H1 (cell line): Measurements from ENCODE around the gene KCNB1. TPM values are rescaled to one million over a fixed set of nuclear protein-coding genes. Genes with fewer than 3 reads are reported as not detected.

ENCODE experiments used
- CTCF ChIA-PET: fragments of 300-600 bp; sonication (Branson Sonifier 250); formaldehyde crosslinking; loops from one replicate; lab custom pipeline; 2021; ENCODE audit not compliant: partially characterized antibody; lab: Charles Lee
- POLR2A ChIA-PET: fragments of 300-600 bp; sonication (Branson Sonifier 250); formaldehyde crosslinking; loops from one replicate; lab custom pipeline; 2021; ENCODE audit warnings: inconsistent platforms; ENCODE audit not compliant: partially characterized antibody; lab: Charles Lee
- DNase-seq, 2 experiments: peaks; one replicate each; pipeline versions ENCODE4 v3.0.0 to v3.0.0-alpha.2; 2010 to 2022; ENCODE audit warnings: low spot score in 2 of 2, low read depth in 1 of 2, mixed read lengths in 1 of 2
- FAIRE-seq: peaks from 2 replicates; lab custom pipeline; 2011; peaks lifted over from hg19 to GRCh38; lab: Jason Lieb, UNC
- H2AFZ ChIP-seq: 2 replicates; pipeline ENCODE4 v1.8.1; 2012; ENCODE audit warnings: low read length, inconsistent platforms
- H2AK5ac ChIP-seq: 2 replicates; pipeline ENCODE4 v1.6.1; 2013; ENCODE audit warnings: low read depth, low read length
- H2BK120ac ChIP-seq: replicated peaks from 2 replicates; pipeline ENCODE3; 2013; ENCODE audit warnings: low read depth, low read length, inconsistent platforms
- H2BK12ac ChIP-seq: 2 replicates; pipeline ENCODE4 v1.6.1; 2013; ENCODE audit warnings: low read depth, low read length
- H2BK15ac ChIP-seq: 2 replicates; pipeline ENCODE4 v1.6.1; 2013; ENCODE audit warnings: low read length
- H2BK20ac ChIP-seq: 2 replicates; pipeline ENCODE4 v1.6.1; 2013; ENCODE audit warnings: low read length
- H2BK5ac ChIP-seq: 2 replicates; pipeline ENCODE4 v1.6.1; 2013; ENCODE audit warnings: low read depth, low read length
- H3K14ac ChIP-seq: 2 replicates; pipeline ENCODE4 v1.6.1; 2013; ENCODE audit warnings: inconsistent platforms; ENCODE audit not compliant: insufficient read length
- H3K18ac ChIP-seq: 2 replicates; pipeline ENCODE4 v1.6.1; 2013; ENCODE audit warnings: low read length; ENCODE audit errors: extremely low read depth
- H3K23ac ChIP-seq: 2 replicates; pipeline ENCODE4 v1.6.1; 2013; ENCODE audit warnings: inconsistent platforms; ENCODE audit not compliant: insufficient read length
- H3K23me2 ChIP-seq: 2 replicates; pipeline ENCODE4 v1.6.1; 2013; ENCODE audit warnings: low read depth, low read length
- H3K27ac ChIP-seq: 2 replicates; pipeline ENCODE4 v1.6.1; 2011; ENCODE audit warnings: low read depth, low read length, inconsistent platforms
- H3K27me3 ChIP-seq, 4 experiments: replicated peaks in 1 of 4; 1 replicate in 1 of 4; 2 replicates in 3 of 4; pipeline versions ENCODE4 v1.6.1 to v1.8.1; 2011 to 2013; ENCODE audit warnings: low read length in 3 of 4, mild to moderate bottlenecking in 3 of 4, inconsistent platforms in 2 of 4, mixed read lengths in 2 of 4, moderate library complexity in 1 of 4; ENCODE audit not compliant: control insufficient read depth in 3 of 4, insufficient read depth in 3 of 4; ENCODE audit errors: extremely low read depth in 1 of 4
- H3K36me3 ChIP-seq, 4 experiments: 2 replicates each; pipeline versions ENCODE4 v1.6.1 to v1.8.1; 2011 to 2013; ENCODE audit warnings: mild to moderate bottlenecking in 4 of 4, low read length in 3 of 4, moderate library complexity in 2 of 4, control low read depth in 1 of 4, inconsistent platforms in 1 of 4; ENCODE audit not compliant: insufficient read depth in 4 of 4, control insufficient read depth in 2 of 4
- H3K4ac ChIP-seq: replicated peaks from 2 replicates; pipeline ENCODE3; 2013; ENCODE audit warnings: low read length, low read depth, mixed read lengths, inconsistent platforms; ENCODE audit not compliant: insufficient read length
- H3K4me1 ChIP-seq, 4 experiments: replicated peaks in 1 of 4; 1 replicate in 1 of 4; 2 replicates in 3 of 4; pipeline versions ENCODE4 v1.6.1 to v1.8.1; 2011 to 2013; ENCODE audit warnings: low read length in 3 of 4, inconsistent platforms in 2 of 4, mixed read lengths in 1 of 4; ENCODE audit not compliant: insufficient read depth in 4 of 4, control insufficient read depth in 3 of 4
- H3K4me2 ChIP-seq, 2 experiments: 2 replicates each; pipeline versions ENCODE4 v1.6.1 to v1.8.1; 2011 to 2013; ENCODE audit warnings: low read depth in 2 of 2, low read length in 2 of 2, control low read depth in 1 of 2, inconsistent platforms in 1 of 2, mild to moderate bottlenecking in 1 of 2; ENCODE audit not compliant: insufficient read depth in 1 of 2
- H3K4me3 ChIP-seq, 4 experiments: fragments of 200-600, 300-600 bp in 1 of 4; sonication (generic), shearing (Covaris generic), sonication (Bioruptor Twin) in 1 of 4; 2 replicates each; pipeline versions ENCODE4 v1.5.1 to v1.8.1; 2011 to 2016; ENCODE audit warnings: low read length in 4 of 4, low read depth in 3 of 4, control low read depth in 2 of 4, inconsistent platforms in 2 of 4, mild to moderate bottlenecking in 2 of 4, mixed read lengths in 1 of 4, moderate library complexity in 1 of 4; ENCODE audit not compliant: insufficient read depth in 2 of 4; ENCODE audit errors: extremely low read depth in 1 of 4
- H3K56ac ChIP-seq: replicated peaks from 2 replicates; pipeline ENCODE3; 2013; ENCODE audit warnings: low read depth, mild to moderate bottlenecking, mixed read lengths, low read length, inconsistent platforms; ENCODE audit not compliant: insufficient read length
- H3K79me1 ChIP-seq: 2 replicates; pipeline ENCODE4 v1.6.1; 2013; ENCODE audit warnings: low read depth, low read length, control low read depth
- H3K79me2 ChIP-seq, 2 experiments: 2 replicates each; pipeline versions ENCODE4 v1.6.1 to v1.8.1; 2012 to 2013; ENCODE audit warnings: low read length in 2 of 2, mild to moderate bottlenecking in 2 of 2, inconsistent platforms in 1 of 2; ENCODE audit not compliant: insufficient read depth in 2 of 2, control insufficient read depth in 1 of 2
- H3K9ac ChIP-seq, 4 experiments: replicated peaks in 1 of 4; 1 replicate in 1 of 4; 2 replicates in 3 of 4; pipeline versions ENCODE4 v1.6.1 to v1.8.1; 2011 to 2013; ENCODE audit warnings: low read depth in 3 of 4, low read length in 3 of 4, control low read depth in 2 of 4, mild to moderate bottlenecking in 2 of 4, moderate library complexity in 2 of 4, inconsistent platforms in 1 of 4; ENCODE audit errors: extremely low read depth in 1 of 4
- H3K9me3 ChIP-seq, 2 experiments: 2 replicates each; pipeline versions ENCODE4 v1.6.1 to v1.8.1; 2012 to 2013; ENCODE audit warnings: mild to moderate bottlenecking in 2 of 2, moderate library complexity in 2 of 2, control low read depth in 1 of 2, inconsistent platforms in 1 of 2, low read depth in 1 of 2, low read length in 1 of 2, mixed read lengths in 1 of 2; ENCODE audit not compliant: insufficient read depth in 2 of 2
- H4K20me1 ChIP-seq, 2 experiments: replicated peaks in 1 of 2; 2 replicates each; pipeline versions ENCODE3 to v1.8.1; 2011 to 2013; ENCODE audit warnings: inconsistent platforms in 2 of 2, low read length in 2 of 2, mild to moderate bottlenecking in 1 of 2; ENCODE audit not compliant: insufficient read depth in 2 of 2, control insufficient read depth in 1 of 2
- H4K5ac ChIP-seq: 2 replicates; pipeline ENCODE4 v1.6.1; 2013; ENCODE audit warnings: low read length, low read depth, mixed read lengths, inconsistent platforms; ENCODE audit not compliant: insufficient read length
- H4K8ac ChIP-seq: 2 replicates; pipeline ENCODE4 v1.8.0; 2013; ENCODE audit warnings: mild to moderate bottlenecking, moderate library complexity, low read length, inconsistent platforms; ENCODE audit not compliant: insufficient read depth; ENCODE audit errors: extremely low read depth
- H4K91ac ChIP-seq: replicated peaks from 2 replicates; pipeline ENCODE3; 2013; ENCODE audit warnings: low read length, mixed read lengths, inconsistent platforms; ENCODE audit not compliant: insufficient read length
- ASH2L ChIP-seq: fragments of 200-600, 300-600 bp; sonication (generic); IDR thresholded peaks from one replicate; pipeline ENCODE4 v1.7.1; 2017; ENCODE audit warnings: low read length
- CBX5 ChIP-seq: fragments of 300-800, 300-1000 bp; sonication (generic); IDR thresholded peaks from 2 replicates; pipeline ENCODE4 v1.7.1; 2016; ENCODE audit warnings: antibody characterized with exemption, low read length, low read depth
- EGR1 ChIP-seq: IDR thresholded peaks from 2 replicates; pipeline ENCODE4 v1.6.1; 2011; ENCODE audit warnings: low read depth, low read length, borderline replicate concordance
- EZH2 ChIP-seq: fragments of 200-600 bp; sonication (generic); IDR thresholded peaks from 2 replicates; pipeline ENCODE4 v1.7.1; 2012; ENCODE audit warnings: low read depth, mild to moderate bottlenecking, moderate library complexity, low read length, inconsistent platforms; ENCODE audit not compliant: severe bottlenecking
- FOSL1 ChIP-seq: IDR thresholded peaks from 2 replicates; pipeline ENCODE4 v1.6.1; 2011; ENCODE audit warnings: mild to moderate bottlenecking, low read depth, low read length, moderate library complexity; ENCODE audit not compliant: insufficient read depth
- KDM1A ChIP-seq: fragments of 200-600, 300-600 bp; sonication (generic); IDR thresholded peaks from 2 replicates; pipeline ENCODE4 v1.7.1; 2016; ENCODE audit warnings: mild to moderate bottlenecking, low read length, borderline replicate concordance
- KDM5A ChIP-seq: fragments of 200-600 bp; IDR thresholded peaks from 2 replicates; pipeline ENCODE4 v1.7.1; 2012; ENCODE audit warnings: mild to moderate bottlenecking, low read length, inconsistent platforms, mixed read lengths
- MAFK ChIP-seq: IDR thresholded peaks from 2 replicates; pipeline ENCODE4 v1.6.1; 2012; ENCODE audit warnings: low read depth, mild to moderate bottlenecking, improper control_type of control experiment, low read length
- NRF1 ChIP-seq: IDR thresholded peaks from 2 replicates; pipeline ENCODE4 v1.6.1; 2011; ENCODE audit warnings: mild to moderate bottlenecking, low read depth, low read length, improper control_type of control experiment
- POLR2A ChIP-seq, 2 experiments: IDR thresholded peaks; 1 replicate in 1 of 2; 2 replicates in 1 of 2; pipeline ENCODE4 v1.6.1; 2011; ENCODE audit warnings: low read depth in 2 of 2, low read length in 2 of 2, mild to moderate bottlenecking in 2 of 2; ENCODE audit errors: control extremely low read depth in 1 of 2
- POU5F1 ChIP-seq: IDR thresholded peaks from 2 replicates; pipeline ENCODE4 v1.6.1; 2011; ENCODE audit warnings: low read depth, mild to moderate bottlenecking, low read length, moderate library complexity
- SIN3A ChIP-seq, 2 experiments: IDR thresholded peaks in 1 of 2; conservative IDR thresholded peaks in 1 of 2; 2 replicates each; pipeline ENCODE4 v1.6.1; 2011 to 2012; ENCODE audit warnings: low read length in 2 of 2, improper control_type of control experiment in 1 of 2, low read depth in 1 of 2, mild to moderate bottlenecking in 1 of 2
- WGBS, 2 experiments: shearing (Covaris generic) in 1 of 2; methylation state at CpG; one replicate each; pipeline versions ENCODE4 v1.1.6 to v1.1.7; 2013 to 2015; ENCODE audit warnings: low lambda C conversion rate in 2 of 2, mixed read lengths in 2 of 2, inconsistent platforms in 1 of 2, low coverage in 1 of 2, missing lambda C conversion rate in 1 of 2; ENCODE audit not compliant: insufficient replicate concordance in 2 of 2, insufficient coverage in 1 of 2, insufficient read length in 1 of 2; ENCODE audit errors: extremely low coverage in 1 of 2, missing lambda C conversion rate in 1 of 2; 5-methylcytosine and 5-hydroxymethylcytosine counted together
- polyA plus RNA-seq, 7 experiments: library from polyadenylated mRNA; depleted of rRNA in 3 of 7; stranded (reverse) in 5 of 7; unstranded in 2 of 7; fragments of >200 nt in 5 of 7; fragments of 200-250 nt in 2 of 7; gene quantifications; 1 replicate in 5 of 7; 2 replicates in 1 of 7; 4 replicates in 1 of 7; pipeline versions ENCODE4 v1.2.1 to v1.2.3, GENCODE V29; 2011 to 2013; ENCODE audit warnings: missing spikeins in 2 of 7, mixed read lengths in 2 of 7
- total RNA-seq: library from RNA; stranded (reverse); fragmentation: NEBNext Ultra II Directional; extraction: Animal tissue kit (Norgen Biotek cat#: 25700); gene quantifications from 2 replicates; pipeline ENCODE4 v1.2.1, GENCODE V29; 2021
- TF ChIP-seq, protein P1 (sequence below): IDR thresholded peaks from 2 replicates; pipeline ENCODE4 v1.6.1; 2012; ENCODE audit warnings: low read length, inconsistent platforms

The KCNB1 gene
- total and polyA plus RNA-seq, 2 of the 8 experiments (the other 6 are each of a cell fraction or from before 2014, with no cell fraction given), result 0.58 to 0.67 TPM

DNA sequence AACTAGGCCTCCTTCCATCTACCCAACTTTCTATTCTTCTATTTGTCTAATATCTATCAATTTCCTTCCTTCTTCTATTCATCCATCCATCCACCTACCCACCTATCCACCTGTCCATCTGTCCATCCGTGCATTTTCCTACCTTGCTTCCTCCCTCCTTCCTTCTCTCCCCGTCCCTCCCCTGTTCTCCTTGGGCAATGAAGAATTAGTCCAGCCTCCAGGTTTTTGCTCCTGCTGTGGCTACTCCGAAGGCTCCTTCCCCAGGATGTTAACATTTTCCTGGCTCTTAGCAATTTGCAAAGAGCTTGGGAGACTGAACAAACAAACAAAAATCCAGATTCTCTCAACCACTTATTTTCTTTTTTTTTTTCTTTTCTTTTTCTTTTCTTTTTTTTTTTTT, 81.6 kb downstream of the KCNB1 start:
- no peak overlapping the region for H2AK5ac ChIP-seq
- H3K36me3 ChIP-seq, result no peaks in the 10 kb centered on the region
- H3K27me3 ChIP-seq, result no peaks in the 10 kb centered on the region; a peak in 1 of 7 replicates
- H2AFZ ChIP-seq, result no peak overlapping the region
- no peak overlapping the region for H3K56ac ChIP-seq
- H2BK15ac ChIP-seq, result no peak overlapping the region
- H3K23me2 ChIP-seq, result no peaks in the 10 kb centered on the region
- no peak overlapping the region for H2BK12ac ChIP-seq
- WGBS, 2 experiments, result 74% methylated on average over 3 of the region's 3 CpGs; no CpG with 5 or more reads in 1 of the 2 experiments
- no peaks in the 10 kb centered on the region for H3K79me1 ChIP-seq
- H3K79me2 ChIP-seq, result no peaks in the 10 kb centered on the region
- TF ChIP-seq EGR1, result no peak
- no peak for TF ChIP-seq POU5F1
- TF ChIP-seq ASH2L, result no peak
- TF ChIP-seq KDM1A, result no peak
- no peak for TF ChIP-seq MAFK
- TF ChIP-seq SIN3A (conservative IDR thresholded peaks at IDR 0.05 in 1 of 2, IDR thresholded peaks at IDR 0.05 in 1 of 2; ENCODE audit: low read depth in 1 of 2, low read length in 2 of 2), result no peak
- TF ChIP-seq CBX5, result no peak
- TF ChIP-seq EZH2, result no peak
- TF ChIP-seq KDM5A, result no peak
- TF ChIP-seq FOSL1, result no peak
- TF ChIP-seq NRF1, result no peak
- TF ChIP-seq, protein P1, sequence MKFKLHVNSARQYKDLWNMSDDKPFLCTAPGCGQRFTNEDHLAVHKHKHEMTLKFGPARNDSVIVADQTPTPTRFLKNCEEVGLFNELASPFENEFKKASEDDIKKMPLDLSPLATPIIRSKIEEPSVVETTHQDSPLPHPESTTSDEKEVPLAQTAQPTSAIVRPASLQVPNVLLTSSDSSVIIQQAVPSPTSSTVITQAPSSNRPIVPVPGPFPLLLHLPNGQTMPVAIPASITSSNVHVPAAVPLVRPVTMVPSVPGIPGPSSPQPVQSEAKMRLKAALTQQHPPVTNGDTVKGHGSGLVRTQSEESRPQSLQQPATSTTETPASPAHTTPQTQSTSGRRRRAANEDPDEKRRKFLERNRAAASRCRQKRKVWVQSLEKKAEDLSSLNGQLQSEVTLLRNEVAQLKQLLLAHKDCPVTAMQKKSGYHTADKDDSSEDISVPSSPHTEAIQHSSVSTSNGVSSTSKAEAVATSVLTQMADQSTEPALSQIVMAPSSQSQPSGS, result no peak
- TF ChIP-seq POLR2A (IDR thresholded peaks at IDR 0.05; ENCODE audit: control extremely low read depth in 1 of 2, low read depth in 2 of 2, low read length in 2 of 2), result no peak
- H3K27ac ChIP-seq, result no peak overlapping the region
- H4K91ac ChIP-seq, result no peak overlapping the region
- H3K18ac ChIP-seq, result no peak overlapping the region
- H3K23ac ChIP-seq, result no peak overlapping the region
- ChIA-PET POLR2A (no interaction called here), CTCF (interaction anchor here (1.3 to 5.1 kb wide), 4 partner anchors 16 to 106 kb away, joined by 3 to 37 read pairs (median 7); no protein-coding TSS in a partner anchor)
- H2BK120ac ChIP-seq, result no peak overlapping the region
- no peak overlapping the region for H3K4ac ChIP-seq
- no peak for DNase-seq
- no peak overlapping the region for H2BK5ac ChIP-seq
- peaks cover 0 to 6% (median 0%) of the 10 kb centered on the region in 4 experiments; a peak in 2 of 7 replicates for H3K4me1 ChIP-seq
- H3K4me2 ChIP-seq, result no peak overlapping the region
- no peaks in the 10 kb centered on the region for H3K9me3 ChIP-seq
- H4K8ac ChIP-seq, result no peak overlapping the region
- FAIRE-seq, result no peak
- no peak overlapping the region for H3K14ac ChIP-seq
- no peak overlapping the region for H3K4me3 ChIP-seq
- no peak overlapping the region for H4K5ac ChIP-seq
- H3K9ac ChIP-seq, result no peak overlapping the region
- no peaks in the 10 kb centered on the region for H4K20me1 ChIP-seq
- no peak overlapping the region for H2BK20ac ChIP-seq
